ENCODE data around the gene MLEC.

Gene MLEC

DNA sequence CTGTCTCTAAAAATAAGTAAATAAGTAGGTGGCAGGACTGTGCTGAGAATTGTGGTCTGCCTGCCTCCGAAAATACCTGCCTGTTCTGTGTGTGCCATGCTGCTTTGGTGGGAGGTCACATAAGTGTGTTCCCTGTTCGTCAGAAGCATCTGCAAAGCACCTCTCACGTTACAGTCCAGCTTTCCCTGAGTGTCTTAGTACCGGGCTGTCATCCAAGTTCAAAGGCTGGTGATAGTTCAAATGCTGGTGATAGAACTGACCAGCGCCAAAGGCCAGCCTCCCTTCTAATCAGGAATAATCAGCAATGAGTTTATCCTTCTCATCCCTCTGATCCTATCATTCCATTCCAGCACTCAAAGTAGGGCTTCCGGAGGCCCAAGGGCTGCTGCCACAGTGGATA lies 40.9 kb upstream of the MLEC start:
- H3K27ac ChIP-seq = no peak overlapping the region
- TF ChIP-seq, protein P1, sequence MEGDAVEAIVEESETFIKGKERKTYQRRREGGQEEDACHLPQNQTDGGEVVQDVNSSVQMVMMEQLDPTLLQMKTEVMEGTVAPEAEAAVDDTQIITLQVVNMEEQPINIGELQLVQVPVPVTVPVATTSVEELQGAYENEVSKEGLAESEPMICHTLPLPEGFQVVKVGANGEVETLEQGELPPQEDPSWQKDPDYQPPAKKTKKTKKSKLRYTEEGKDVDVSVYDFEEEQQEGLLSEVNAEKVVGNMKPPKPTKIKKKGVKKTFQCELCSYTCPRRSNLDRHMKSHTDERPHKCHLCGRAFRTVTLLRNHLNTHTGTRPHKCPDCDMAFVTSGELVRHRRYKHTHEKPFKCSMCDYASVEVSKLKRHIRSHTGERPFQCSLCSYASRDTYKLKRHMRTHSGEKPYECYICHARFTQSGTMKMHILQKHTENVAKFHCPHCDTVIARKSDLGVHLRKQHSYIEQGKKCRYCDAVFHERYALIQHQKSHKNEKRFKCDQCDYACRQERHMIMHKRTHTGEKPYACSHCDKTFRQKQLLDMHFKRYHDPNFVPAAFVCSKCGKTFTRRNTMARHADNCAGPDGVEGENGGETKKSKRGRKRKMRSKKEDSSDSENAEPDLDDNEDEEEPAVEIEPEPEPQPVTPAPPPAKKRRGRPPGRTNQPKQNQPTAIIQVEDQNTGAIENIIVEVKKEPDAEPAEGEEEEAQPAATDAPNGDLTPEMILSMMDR (conservative IDR thresholded peaks at IDR 0.05) = no peak

DNA sequence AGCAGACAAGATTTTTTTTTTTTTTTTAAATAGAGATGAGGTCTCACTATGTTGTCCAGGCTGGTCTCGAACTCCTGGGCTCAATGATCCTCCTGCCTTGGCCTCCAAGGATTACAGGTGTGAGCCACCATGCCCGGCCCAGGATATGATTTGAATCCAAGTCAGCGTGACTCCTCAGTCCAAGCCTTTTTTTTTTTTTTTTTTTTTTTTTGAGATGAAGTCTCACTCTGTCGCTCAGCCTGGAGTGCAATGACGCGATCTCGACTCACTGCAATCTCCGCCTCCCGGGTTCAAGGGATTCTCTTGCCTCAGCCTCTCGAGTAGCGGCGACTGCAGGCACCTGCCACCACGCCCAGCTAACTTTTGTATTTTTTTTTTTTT lies 39.6 kb upstream of the MLEC start:
- H3K27ac ChIP-seq = no peak overlapping the region
- TF ChIP-seq, protein P1 (conservative IDR thresholded peaks at IDR 0.05) = no peak

DNA sequence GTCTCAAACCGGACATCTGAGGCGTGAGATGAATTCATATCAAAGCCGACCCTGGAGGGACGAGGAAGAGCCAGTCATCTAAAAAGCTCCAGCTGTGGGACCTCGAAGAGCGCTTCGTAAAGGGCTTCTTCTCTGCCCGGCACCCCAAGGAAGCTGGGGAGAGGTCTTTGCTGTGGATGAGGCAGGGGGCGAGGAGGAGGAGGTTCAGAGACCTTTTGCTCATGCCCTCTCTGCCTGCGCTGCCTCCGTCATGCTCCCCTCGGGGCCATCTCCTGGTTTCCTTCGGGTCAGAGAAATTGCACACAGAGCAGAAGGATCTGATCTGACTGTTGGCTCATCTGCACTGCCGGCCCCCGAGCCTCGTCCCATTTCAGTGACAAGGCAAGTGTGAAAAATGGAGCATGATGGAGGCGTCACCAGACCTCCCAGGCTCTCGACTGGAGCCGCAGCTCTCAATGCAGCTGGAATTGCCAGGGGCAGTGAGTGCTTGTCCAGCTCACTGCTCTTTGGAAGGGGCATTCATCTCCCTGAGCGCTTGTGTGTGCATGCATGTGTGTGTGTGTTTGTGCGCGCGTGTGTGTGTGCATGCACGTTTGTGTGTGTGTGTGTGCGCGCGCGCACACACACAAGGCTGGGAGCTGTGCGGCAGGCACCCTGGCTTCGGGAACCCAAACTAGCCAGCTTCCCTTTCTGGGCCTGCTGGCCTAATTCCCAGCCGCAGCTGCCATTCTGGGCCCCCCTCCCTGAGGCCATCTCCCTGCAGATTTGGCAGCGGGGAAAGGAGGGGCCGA lies 37.3 kb upstream of the MLEC start:
- H3K27ac ChIP-seq = peak overlapping the region; percentile 25; the same call in 1 of the 2 replicates
- TF ChIP-seq, protein P1 (conservative IDR thresholded peaks at IDR 0.05) = peak; percentile 52

DNA sequence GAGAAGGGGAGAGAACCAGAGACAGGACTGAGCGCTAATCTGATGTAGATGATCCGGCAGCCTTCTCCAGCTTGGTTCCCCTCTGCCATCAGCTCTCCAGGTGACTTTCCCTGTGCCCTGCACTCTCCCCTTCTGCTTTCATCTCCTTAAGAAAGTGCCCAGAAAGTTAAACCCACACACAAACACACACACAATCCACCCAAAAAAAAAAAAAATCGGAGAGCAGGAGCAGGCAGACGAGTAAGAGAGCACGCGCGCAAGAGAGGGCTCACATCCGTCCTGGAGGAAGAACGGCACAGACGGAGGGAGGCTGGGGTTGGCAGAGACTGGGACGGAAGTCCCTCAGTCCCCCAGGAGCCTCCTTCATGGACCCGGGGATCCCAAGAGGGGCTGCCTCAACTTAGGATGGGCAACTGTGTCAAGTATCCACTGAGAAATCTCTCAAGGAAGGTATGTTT lies 36.7 kb upstream of the MLEC start:
- no peak overlapping the region for H3K27ac ChIP-seq
- TF ChIP-seq, protein P1 (conservative IDR thresholded peaks at IDR 0.05) = no peak

DNA sequence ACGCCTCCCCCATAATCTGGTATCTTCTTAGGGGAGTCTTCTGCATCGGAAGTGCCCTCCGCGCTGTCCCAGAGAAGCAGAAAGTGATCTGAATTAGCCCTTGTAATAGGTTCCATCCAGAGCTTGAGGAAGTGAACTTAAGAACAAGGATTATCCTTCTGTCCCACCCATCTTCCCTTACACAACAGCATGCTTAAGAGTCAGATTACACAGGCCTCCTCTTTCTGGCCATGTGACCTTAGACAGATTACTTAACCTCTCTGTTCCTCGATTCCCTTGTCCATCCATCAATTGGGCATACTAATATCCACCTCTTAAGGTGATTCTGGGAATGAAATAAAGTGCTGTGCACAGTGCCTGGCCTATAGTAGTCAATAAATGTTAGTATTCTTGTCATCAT lies 35.1 kb upstream of the MLEC start:
- H3K27ac ChIP-seq = no peak overlapping the region

DNA sequence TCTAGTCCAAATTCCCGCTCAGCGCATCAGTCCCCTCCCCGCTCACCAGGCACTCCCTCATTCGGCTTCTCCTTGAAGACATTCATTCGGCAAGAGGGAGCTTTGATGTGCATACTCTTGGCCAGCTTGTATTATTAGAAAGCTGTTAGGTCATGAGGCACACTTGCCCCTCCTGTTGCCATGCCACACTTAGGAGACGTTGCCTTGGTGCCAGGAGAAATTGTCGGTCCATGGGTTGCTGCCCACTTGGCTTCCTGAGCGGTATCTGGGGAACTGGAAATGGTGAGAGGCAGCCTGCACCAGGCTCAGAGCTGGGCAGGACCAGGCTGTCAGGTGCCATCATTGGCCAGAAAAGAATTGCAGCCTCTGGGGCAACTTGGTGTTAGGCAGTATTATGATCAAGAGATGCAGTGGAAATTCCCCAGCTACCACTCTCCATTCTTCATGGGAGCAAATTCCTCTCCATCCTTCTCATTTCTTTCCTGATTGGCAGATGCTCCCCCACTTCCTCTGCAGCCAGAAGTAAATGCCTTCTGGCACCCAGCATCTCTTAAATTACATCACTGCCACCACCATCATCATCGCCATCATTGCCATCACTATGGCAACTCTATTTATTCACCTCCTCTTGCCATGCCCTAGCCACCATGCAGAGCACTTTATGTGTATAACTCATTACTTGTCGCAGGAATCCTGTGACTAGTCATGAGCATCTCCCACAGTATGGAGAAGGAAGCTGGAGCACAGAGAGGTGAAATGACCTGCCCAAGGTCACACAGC lies 34.1 kb upstream of the MLEC start:
- TF ChIP-seq, protein P1 (conservative IDR thresholded peaks at IDR 0.05) = no peak

More for the DNA sequence above, 35.1 kb upstream of the MLEC start:
- TF ChIP-seq, protein P1 (conservative IDR thresholded peaks at IDR 0.05) = no peak

DNA sequence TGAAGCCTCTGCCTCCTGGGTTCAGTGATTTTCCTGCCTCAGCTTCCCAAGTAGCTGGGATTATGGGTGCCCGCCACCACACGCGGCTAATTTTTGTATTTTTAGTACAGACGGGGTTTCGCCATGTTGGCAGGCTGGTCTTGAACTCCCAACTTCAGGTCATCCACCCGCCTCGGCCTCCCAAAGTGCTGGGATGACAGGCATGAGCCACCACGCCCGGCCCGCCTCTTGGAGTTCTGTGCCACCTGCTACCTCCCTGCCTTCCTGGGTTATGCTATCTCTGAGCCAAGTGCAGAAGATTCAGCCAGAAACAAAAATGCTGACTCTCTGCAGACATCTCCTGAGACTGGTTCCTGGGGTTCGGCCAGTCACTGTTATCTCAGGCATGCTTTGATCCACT lies 33.3 kb upstream of the MLEC start:
- no peak overlapping the region for H3K27ac ChIP-seq
- TF ChIP-seq, protein P1 (conservative IDR thresholded peaks at IDR 0.05) = no peak

More for the DNA sequence above, 34.1 kb upstream of the MLEC start:
- H3K27ac ChIP-seq = no peak overlapping the region
